ENCODE results near the gene CYSTM1.

The CYSTM1 gene

DNA sequence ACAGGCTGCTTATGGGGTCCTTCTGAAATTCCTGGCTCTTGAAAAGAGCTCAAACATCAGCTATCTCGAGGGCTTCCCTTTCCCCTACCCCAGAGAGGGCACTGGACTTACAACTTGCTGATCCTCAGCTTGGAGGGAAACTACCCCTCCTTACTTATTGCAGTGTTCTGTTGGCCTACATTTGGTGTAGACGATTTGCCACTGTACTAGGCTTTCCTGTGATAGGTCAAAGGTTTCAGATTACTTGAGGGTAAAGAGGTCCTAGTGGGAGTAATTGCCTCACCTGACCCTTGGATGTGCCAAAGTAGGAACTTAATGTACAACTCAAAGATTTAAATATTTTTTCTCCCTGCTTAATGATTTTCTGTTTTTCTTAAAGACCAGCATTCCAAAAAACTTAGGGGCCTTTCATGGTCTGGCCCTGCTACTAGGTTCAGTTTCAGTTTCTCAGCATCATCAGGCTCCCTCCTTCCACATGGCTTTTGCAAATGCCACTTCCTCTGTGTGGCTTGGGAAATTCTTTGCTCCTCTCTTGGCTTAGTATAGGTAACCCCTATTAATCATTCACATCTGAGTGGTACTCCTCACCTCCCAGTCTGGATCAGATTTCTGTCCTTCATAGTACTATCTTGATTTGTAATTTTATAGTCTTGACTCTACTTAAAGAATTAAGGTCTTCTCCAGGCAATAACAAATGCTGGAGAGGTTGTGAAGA lies 32.4 kb downstream of the CYSTM1 start:
- no peak overlapping the region for H3K27ac ChIP-seq
- POLR2A ChIA-PET (ENCODE audit: low non-redundant PET) = no interaction called here
- CTCF ChIA-PET = interaction anchor here (0.7 kb wide), 1 partner anchor 19 kb away, joined by 4 read pairs; no protein-coding TSS in a partner anchor
- DNase-seq (ENCODE audit: low spot score) = no peak
- TF ChIP-seq, protein P1, sequence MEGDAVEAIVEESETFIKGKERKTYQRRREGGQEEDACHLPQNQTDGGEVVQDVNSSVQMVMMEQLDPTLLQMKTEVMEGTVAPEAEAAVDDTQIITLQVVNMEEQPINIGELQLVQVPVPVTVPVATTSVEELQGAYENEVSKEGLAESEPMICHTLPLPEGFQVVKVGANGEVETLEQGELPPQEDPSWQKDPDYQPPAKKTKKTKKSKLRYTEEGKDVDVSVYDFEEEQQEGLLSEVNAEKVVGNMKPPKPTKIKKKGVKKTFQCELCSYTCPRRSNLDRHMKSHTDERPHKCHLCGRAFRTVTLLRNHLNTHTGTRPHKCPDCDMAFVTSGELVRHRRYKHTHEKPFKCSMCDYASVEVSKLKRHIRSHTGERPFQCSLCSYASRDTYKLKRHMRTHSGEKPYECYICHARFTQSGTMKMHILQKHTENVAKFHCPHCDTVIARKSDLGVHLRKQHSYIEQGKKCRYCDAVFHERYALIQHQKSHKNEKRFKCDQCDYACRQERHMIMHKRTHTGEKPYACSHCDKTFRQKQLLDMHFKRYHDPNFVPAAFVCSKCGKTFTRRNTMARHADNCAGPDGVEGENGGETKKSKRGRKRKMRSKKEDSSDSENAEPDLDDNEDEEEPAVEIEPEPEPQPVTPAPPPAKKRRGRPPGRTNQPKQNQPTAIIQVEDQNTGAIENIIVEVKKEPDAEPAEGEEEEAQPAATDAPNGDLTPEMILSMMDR (conservative IDR thresholded peaks at IDR 0.05; ENCODE audit: low read depth) = no peak

DNA sequence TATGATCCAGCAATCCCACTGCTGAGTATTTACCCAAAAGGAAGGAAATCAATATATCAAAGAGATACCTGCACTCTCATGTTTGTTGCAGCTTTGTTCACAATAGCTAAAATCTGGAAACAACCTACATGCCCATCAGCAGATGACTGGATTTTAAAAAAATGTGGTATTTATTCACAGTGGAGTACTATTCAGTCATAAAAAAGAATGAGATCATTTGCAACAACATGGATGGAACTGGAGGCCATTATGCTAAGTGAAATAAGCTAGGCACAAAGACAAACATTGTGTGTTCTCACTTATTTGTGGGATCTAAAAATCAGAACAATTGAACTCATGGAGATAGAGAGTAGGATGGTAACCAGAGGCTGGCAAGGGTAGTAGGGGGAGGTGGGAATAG lies 33.1 kb downstream of the CYSTM1 start:
- ChIA-PET CTCF (interaction anchor here (0.7 kb wide), 1 partner anchor 34 kb away, joined by 3 read pairs; no protein-coding TSS in a partner anchor), POLR2A (ENCODE audit: low non-redundant PET) (no interaction called here)
- no peak overlapping the region for H3K27ac ChIP-seq
- TF ChIP-seq, protein P1 (conservative IDR thresholded peaks at IDR 0.05; ENCODE audit: low read depth) = no peak
- DNase-seq (ENCODE audit: low spot score) = no peak

DNA sequence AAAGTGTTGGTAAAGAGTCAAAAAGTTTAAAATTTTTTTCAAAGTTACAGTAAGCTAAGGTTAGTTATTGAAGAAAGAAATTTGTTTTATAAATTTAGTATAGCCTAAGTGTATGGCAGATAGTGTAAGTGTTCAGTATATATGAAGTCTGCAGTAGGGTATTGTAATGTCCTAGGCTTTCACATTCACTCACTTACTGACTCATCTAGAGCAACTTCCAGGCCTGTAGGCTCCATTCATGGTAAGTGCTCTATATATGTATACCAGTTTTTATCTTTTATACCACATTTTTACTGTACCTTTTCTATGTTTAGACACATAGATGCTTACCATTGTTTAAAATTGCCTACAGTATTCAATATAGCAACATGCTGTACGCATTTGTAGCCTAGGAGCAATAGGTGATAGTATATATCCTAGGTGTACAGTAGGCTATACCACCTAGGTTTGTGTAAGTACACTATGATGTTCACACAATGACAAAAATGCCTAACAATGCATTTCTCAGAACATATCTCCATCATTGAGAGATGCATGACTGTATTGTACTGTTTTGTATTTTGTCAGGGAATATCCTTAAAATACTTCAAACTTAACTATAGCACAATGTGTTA lies 38.5 kb downstream of the CYSTM1 start:
- TF ChIP-seq, protein P1 (conservative IDR thresholded peaks at IDR 0.05; ENCODE audit: low read depth) = no peak
- ChIA-PET CTCF (interaction anchor here (0.7 kb wide), 2 partner anchors 30 to 132 kb away, joined by 3 to 4 read pairs; no protein-coding TSS in a partner anchor), POLR2A (ENCODE audit: low non-redundant PET) (interaction anchor here (0.7 kb wide), 1 partner anchor 106 kb away, joined by 3 read pairs; no protein-coding TSS in a partner anchor)
- no peak overlapping the region for H3K27ac ChIP-seq
- DNase-seq (ENCODE audit: low spot score) = no peak

DNA sequence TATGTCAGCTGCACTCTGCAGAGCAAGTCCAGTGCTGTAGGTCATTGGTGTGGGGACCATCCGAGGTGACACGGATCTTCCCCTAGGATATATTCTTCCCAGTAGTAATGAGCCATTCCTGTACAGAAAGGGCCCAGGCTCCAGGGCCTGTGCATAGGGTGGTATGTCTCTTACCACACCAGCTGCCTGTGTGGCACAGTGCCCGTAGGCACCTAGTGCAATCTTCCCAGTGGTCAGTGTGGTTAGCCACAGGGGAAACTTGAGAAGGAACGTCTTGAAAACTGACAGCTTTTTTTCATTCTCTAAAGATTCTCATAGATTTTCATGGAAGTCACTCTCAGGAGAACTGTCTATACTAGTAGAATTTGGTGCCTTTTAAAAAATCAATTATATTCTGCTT lies 39.8 kb downstream of the CYSTM1 start:
- TF ChIP-seq, protein P1 (conservative IDR thresholded peaks at IDR 0.05; ENCODE audit: low read depth) = no peak
- DNase-seq (ENCODE audit: low spot score) = no peak
- ChIA-PET POLR2A (ENCODE audit: low non-redundant PET) (interaction anchor here (0.6 kb wide), 1 partner anchor 57 kb away, joined by 6 read pairs; no protein-coding TSS in a partner anchor), CTCF (interaction anchor here (0.6 to 1.3 kb wide), 3 partner anchors 12 to 137 kb away, joined by 3 to 4 read pairs (median 3); no protein-coding TSS in a partner anchor)
- no peak overlapping the region for H3K27ac ChIP-seq

DNA sequence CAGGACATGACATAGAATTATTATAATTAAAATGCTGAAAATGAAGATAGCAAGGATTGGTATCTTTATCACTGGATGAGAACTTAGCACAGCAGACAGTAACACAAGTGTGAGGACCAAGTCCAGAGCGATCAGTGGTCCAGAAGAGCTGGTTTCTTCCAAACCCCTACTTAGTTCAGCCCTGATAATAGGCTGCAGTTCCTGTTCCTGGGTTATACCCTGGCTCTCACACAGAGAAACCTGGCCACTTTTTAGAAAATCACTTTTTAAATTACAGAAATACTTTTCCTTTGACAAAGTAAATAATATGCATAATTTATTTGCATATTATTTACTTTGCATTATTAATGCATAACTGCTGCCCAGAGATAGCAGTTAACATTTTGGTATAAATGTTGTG lies 40.3 kb downstream of the CYSTM1 start:
- ChIA-PET CTCF (interaction anchor here (0.6 to 1.3 kb wide), 3 partner anchors 12 to 125 kb away, joined by 3 to 4 read pairs (median 3); no protein-coding TSS in a partner anchor), POLR2A (ENCODE audit: low non-redundant PET) (interaction anchor here (0.6 kb wide), 1 partner anchor 57 kb away, joined by 6 read pairs; no protein-coding TSS in a partner anchor)
- no peak for DNase-seq (ENCODE audit: low spot score)
- TF ChIP-seq, protein P1 (conservative IDR thresholded peaks at IDR 0.05; ENCODE audit: low read depth) = no peak
- H3K27ac ChIP-seq = no peak overlapping the region

DNA sequence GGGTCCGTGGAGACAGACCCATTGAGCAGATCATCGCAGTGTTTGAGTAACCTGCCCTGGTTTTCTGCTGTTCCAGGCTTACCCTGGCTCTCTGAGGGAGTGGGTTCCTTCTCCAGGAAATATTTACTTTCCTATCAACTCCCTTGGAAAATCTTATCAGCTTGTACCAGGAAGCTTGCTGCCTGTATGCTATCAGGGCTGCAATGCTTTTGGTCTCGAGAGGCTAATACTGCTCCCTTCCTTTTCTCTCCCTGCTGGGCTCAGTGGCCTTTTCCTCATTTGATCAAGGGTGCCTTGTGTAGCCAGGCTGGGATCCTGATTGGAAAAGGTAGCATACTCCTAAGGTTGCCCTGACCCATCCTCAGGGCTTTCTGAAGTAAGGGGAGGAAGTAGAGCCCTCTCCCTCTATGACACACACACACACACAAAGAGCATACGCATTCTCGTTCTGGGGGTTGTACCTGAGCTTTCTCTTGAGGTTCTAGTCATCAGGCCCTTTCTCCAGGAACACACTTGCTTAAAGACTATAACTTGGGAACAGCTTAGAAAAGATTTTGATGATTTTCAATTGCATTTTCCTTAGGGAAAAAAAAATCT lies 41.6 kb downstream of the CYSTM1 start:
- no peak overlapping the region for H3K27ac ChIP-seq
- no peak for DNase-seq (ENCODE audit: low spot score)
- CTCF ChIA-PET = interaction anchor here (0.6 to 1.4 kb wide), 4 partner anchors 14 to 369 kb away, joined by 3 to 6 read pairs (median 4); no protein-coding TSS in a partner anchor
- TF ChIP-seq, protein P1 (conservative IDR thresholded peaks at IDR 0.05; ENCODE audit: low read depth) = no peak
- POLR2A ChIA-PET (ENCODE audit: low non-redundant PET) = no interaction called here
